HG03159 (cell line): ENCODE results near the gene VAV3.
"Not testable (repeated sequence)": the region's sequence is repeated elsewhere in the genome, so short reads cannot be mapped to it uniquely, and the experiment has no call there.

Source experiments
- ATAC-seq: cut with Tn5 transposase; IDR thresholded peaks from one replicate; pipeline ENCODE4 v1.9.1; 2021; ENCODE audit warnings: mild to moderate bottlenecking, moderate library complexity; ENCODE audit not compliant: unreplicated experiment

VAV3 gene

GRCh38 chr1:107965110-107965991 is at the start of gene VAV3:
VAV3 (minus strand) TSS chr1:107965180; CDS start chr1:107964869, 311 bp downstream.
- ATAC-seq = no peak

- ATAC-seq = no peak
Measured at GRCh38 chr1:108012553-108012952, 47.6 kb upstream of the VAV3 start.

GRCh38 chr1:108011295-108011694 is 46.3 kb upstream of the VAV3 start:
- no peak for ATAC-seq

GRCh38 chr1:108010581-108010980 is 45.6 kb upstream of the VAV3 start:
- ATAC-seq = no peak

GRCh38 chr1:108009603-108010195 is 44.7 kb upstream of the VAV3 start:
- no peak for ATAC-seq

GRCh38 chr1:108007531-108007930 is 42.6 kb upstream of the VAV3 start:
- no peak for ATAC-seq

GRCh38 chr1:108007070-108007469 is 42.1 kb upstream of the VAV3 start:
- ATAC-seq = no peak

GRCh38 chr1:108004919-108005318 is 39.9 kb upstream of the VAV3 start:
- not testable (repeated sequence) for ATAC-seq

- no peak for ATAC-seq
Measured at GRCh38 chr1:108000620-108001111, 35.7 kb upstream of the VAV3 start.

- no peak for ATAC-seq
Measured at GRCh38 chr1:108000184-108000583, 35.2 kb upstream of the VAV3 start.

GRCh38 chr1:107997866-107998265 is 32.9 kb upstream of the VAV3 start:
- ATAC-seq = no peak

GRCh38 chr1:107993920-107994319 is 28.9 kb upstream of the VAV3 start:
- no peak for ATAC-seq

- ATAC-seq = no peak
Measured at GRCh38 chr1:107992347-107992746, 27.4 kb upstream of the VAV3 start.

GRCh38 chr1:107991371-107992066 is 26.5 kb upstream of the VAV3 start:
- no peak for ATAC-seq

GRCh38 chr1:107990606-107991005 is 25.6 kb upstream of the VAV3 start:
- no peak for ATAC-seq

GRCh38 chr1:107981277-107981676 is 16.3 kb upstream of the VAV3 start:
- no peak for ATAC-seq

GRCh38 chr1:107979926-107980325 is 14.9 kb upstream of the VAV3 start:
- no peak for ATAC-seq

GRCh38 chr1:107979088-107979487 is 14.1 kb upstream of the VAV3 start:
- ATAC-seq = no peak

GRCh38 chr1:107976836-107977235 is 11.9 kb upstream of the VAV3 start:
- no peak for ATAC-seq

GRCh38 chr1:107976431-107976830 is 11.5 kb upstream of the VAV3 start:
- ATAC-seq = no peak

GRCh38 chr1:107975851-107976250 is 10.9 kb upstream of the VAV3 start:
- ATAC-seq = no peak

- ATAC-seq = no peak
Measured at GRCh38 chr1:107974090-107974489, 9.1 kb upstream of the VAV3 start.
